ENCODE measurements around the gene ISG15. TPM values are rescaled to one million over a fixed set of nuclear protein-coding genes. Genes with fewer than 3 reads are reported as not detected.

Gene ISG15
- polyA plus RNA-seq, 1 of the 3 experiments (the other 2 are of a cell fraction): 28.6 TPM

GRCh38 chr1:1000357-1001056, 12.8 kb upstream of the ISG15 start:
- Histone ChIP-seq H3F3A (replicated peaks; ENCODE audit: insufficient read depth) (no peaks in the 10 kb centered on the region), H3K27me3 (ENCODE audit: insufficient read depth) (peaks cover 12% of the 10 kb centered on the region; the same call in 1 of the 2 replicates), H3K4me2 (peak overlapping the region; percentile 78), H2AFZ (ENCODE audit: low read depth) (no peak overlapping the region), H3K27ac (ENCODE audit: low read depth in 2 of 2, low read length in 1 of 2) (peak overlapping the region in 1 of 2 experiments; percentile 39; a peak in 2 of 4 replicates), H3K9me2 (no peaks in the 10 kb centered on the region), H4K20me1 (ENCODE audit: insufficient read depth) (no peaks in the 10 kb centered on the region), H3K4me3 (ENCODE audit: low read depth in 2 of 2, low read length in 1 of 2) (peak overlapping the region; percentile 33 to 37; a peak in 3 of 4 replicates), H3K9me3 (no peaks in the 10 kb centered on the region), H3K9ac (peak overlapping the region; percentile 70; the same call in 1 of the 2 replicates), H3K4me1 (ENCODE audit: control insufficient read depth in 1 of 2, insufficient read depth in 2 of 2, low read depth in 1 of 2, low read length in 1 of 2) (peaks cover 0 to 33% of the 10 kb centered on the region in 2 experiments; a peak in 1 of 4 replicates), H3K79me2 (ENCODE audit: insufficient read depth) (no peaks in the 10 kb centered on the region), H3K36me3 (replicated peaks in 1 of 2; ENCODE audit: control insufficient read depth in 1 of 2, insufficient read depth in 2 of 2, low read length in 1 of 2) (no peaks in the 10 kb centered on the region)
- TF ChIP-seq EZH2phosphoT487 (IDR thresholded peaks at IDR 0.05; ENCODE audit: borderline replicate concordance, low read depth) (no peak), ZBTB33 (IDR thresholded peaks at IDR 0.05; ENCODE audit: borderline replicate concordance, low read depth) (no peak), USF1 (IDR thresholded peaks at IDR 0.05; ENCODE audit: borderline replicate concordance, low read depth) (peak; percentile 43; the same call in 1 of the 2 replicates), MAX (IDR thresholded peaks at IDR 0.05; ENCODE audit: low read depth) (peak; percentile 67; the same call in 1 of the 2 replicates)
- ChIA-PET POLR2A (no interaction called here), CTCF (interaction anchor here (0.8 to 13.2 kb wide), 14 partner anchors 10 to 291 kb away, joined by 3 to 246 read pairs (median 14); partner anchors contain the start of genes AGRN, ISG15 and PERM1)
- WGBS (ENCODE audit: low lambda C conversion rate): 2% methylated on average over 7 of the region's 75 CpGs
- peak; percentile 91 for DNase-seq

- Histone ChIP-seq H3K4me2 (peak overlapping the region; percentile 78; the same call in 1 of the 2 replicates), H3K27me3 (ENCODE audit: insufficient read depth) (peaks cover 12% of the 10 kb centered on the region; the same call in 1 of the 2 replicates), H3K4me1 (ENCODE audit: control insufficient read depth in 1 of 2, insufficient read depth in 2 of 2, low read depth in 1 of 2, low read length in 1 of 2) (peaks cover 0 to 38% of the 10 kb centered on the region in 2 experiments; a peak in 1 of 4 replicates), H3K9me3 (no peaks in the 10 kb centered on the region), H3K4me3 (ENCODE audit: low read depth in 2 of 2, low read length in 1 of 2) (peak overlapping the region; percentile 27 to 32; a peak in 2 of 4 replicates), H3K36me3 (replicated peaks in 1 of 2; ENCODE audit: control insufficient read depth in 1 of 2, insufficient read depth in 2 of 2, low read length in 1 of 2) (no peaks in the 10 kb centered on the region), H3F3A (replicated peaks; ENCODE audit: insufficient read depth) (no peaks in the 10 kb centered on the region), H3K9me2 (no peaks in the 10 kb centered on the region), H3K27ac (ENCODE audit: low read depth in 2 of 2, low read length in 1 of 2) (no peak overlapping the region), H3K79me2 (ENCODE audit: insufficient read depth) (no peaks in the 10 kb centered on the region), H4K20me1 (ENCODE audit: insufficient read depth) (no peaks in the 10 kb centered on the region), H2AFZ (ENCODE audit: low read depth) (peak overlapping the region; percentile 46; the same call in 1 of the 2 replicates), H3K9ac (peak overlapping the region; percentile 28; the same call in 1 of the 2 replicates)
- ChIA-PET POLR2A (no interaction called here), CTCF (interaction anchor here (0.8 to 13.2 kb wide), 20 partner anchors 9 to 291 kb away, joined by 3 to 246 read pairs (median 8); partner anchors contain the start of genes AGRN, ISG15 and PERM1)
- WGBS (ENCODE audit: low lambda C conversion rate): 3% methylated on average over 27 of the region's 58 CpGs
- peak; percentile 46 for DNase-seq
- TF ChIP-seq REST (IDR thresholded peaks at IDR 0.05; ENCODE audit: low read depth, low read length): no peak
- TF ChIP-seq ZBTB33 (IDR thresholded peaks at IDR 0.05; ENCODE audit: borderline replicate concordance, low read depth): no peak
- TF ChIP-seq NFIC (IDR thresholded peaks at IDR 0.05; ENCODE audit: borderline replicate concordance): no peak
Observed at GRCh38 chr1:1001057-1001783, 12.1 kb upstream of the ISG15 start.
